ENCODE data around the gene FAM13A.
A peak's percentile ranks its signal among the peaks of the same experiment; 100 is the strongest.
"Not testable (repeated sequence)": the region's sequence is repeated elsewhere in the genome, so short reads cannot be mapped to it uniquely, and the experiment has no call there.

FAM13A gene

GRCh38 chr4:89039730-89040338 lies 17.2 kb downstream of the FAM13A start:
- DNase-seq: no peak

GRCh38 chr4:89036535-89036934 lies 20.4 kb downstream of the FAM13A start:
- DNase-seq: no peak

GRCh38 chr4:89031272-89031671 lies 25.7 kb downstream of the FAM13A start:
- no peak for DNase-seq

- no peak for DNase-seq
Observed at GRCh38 chr4:89029591-89029990, 27.4 kb downstream of the FAM13A start.

- no peak for DNase-seq
Observed at GRCh38 chr4:89026542-89026941, 30.4 kb downstream of the FAM13A start.

- peak; percentile 59 for DNase-seq
Observed at GRCh38 chr4:89024051-89024675, 32.8 kb downstream of the FAM13A start.

- no peak for DNase-seq
Observed at GRCh38 chr4:89023140-89023539, 33.8 kb downstream of the FAM13A start.

GRCh38 chr4:89022426-89023128 lies 34.4 kb downstream of the FAM13A start:
- no peak for DNase-seq

GRCh38 chr4:89021684-89022083 lies 35.3 kb downstream of the FAM13A start:
- DNase-seq: no peak

GRCh38 chr4:89021062-89021461 lies 35.9 kb downstream of the FAM13A start:
- no peak for DNase-seq

GRCh38 chr4:89014897-89015296 lies 42.1 kb downstream of the FAM13A start:
- not testable (repeated sequence) for DNase-seq

- no peak for DNase-seq
Observed at GRCh38 chr4:89009761-89010369, 47.1 kb downstream of the FAM13A start.

GRCh38 chr4:89009115-89009514 lies 47.9 kb downstream of the FAM13A start:
- no peak for DNase-seq

GRCh38 chr4:89008166-89008565 lies 48.8 kb downstream of the FAM13A start:
- DNase-seq: no peak

GRCh38 chr4:89007338-89007939 lies 49.5 kb downstream of the FAM13A start:
- DNase-seq: no peak

GRCh38 chr4:89006307-89006706 lies 50.7 kb downstream of the FAM13A start:
- DNase-seq: no peak

- not testable (repeated sequence) for DNase-seq
Observed at GRCh38 chr4:89005066-89005465, 51.9 kb downstream of the FAM13A start.

GRCh38 chr4:89001647-89002445 lies 55.1 kb downstream of the FAM13A start:
- no peak for DNase-seq

GRCh38 chr4:89000844-89001360 lies 56.1 kb downstream of the FAM13A start:
- no peak for DNase-seq

- no peak for DNase-seq
Observed at GRCh38 chr4:89000382-89000781, 56.6 kb downstream of the FAM13A start.

GRCh38 chr4:88999392-88999930 lies 57.5 kb downstream of the FAM13A start:
- no peak for DNase-seq

GRCh38 chr4:88998891-88999290 lies 58.1 kb downstream of the FAM13A start:
- DNase-seq: no peak
